H1 (cell line): ENCODE data around the gene FCN3. TPM values are rescaled to one million over a fixed set of nuclear protein-coding genes. Genes with fewer than 3 reads are reported as not detected.

Source experiments
- CTCF ChIA-PET: fragments of 300-600 bp; sonication (Branson Sonifier 250); formaldehyde crosslinking; loops from one replicate; lab custom pipeline; 2021; ENCODE audit not compliant: partially characterized antibody; lab: Charles Lee
- POLR2A ChIA-PET: fragments of 300-600 bp; sonication (Branson Sonifier 250); formaldehyde crosslinking; loops from one replicate; lab custom pipeline; 2021; ENCODE audit warnings: inconsistent platforms; ENCODE audit not compliant: partially characterized antibody; lab: Charles Lee
- DNase-seq, 2 experiments: peaks; one replicate each; pipeline versions ENCODE4 v3.0.0 to v3.0.0-alpha.2; 2010 to 2022; ENCODE audit warnings: low spot score in 2 of 2, low read depth in 1 of 2, mixed read lengths in 1 of 2
- FAIRE-seq: peaks from 2 replicates; lab custom pipeline; 2011; peaks lifted over from hg19 to GRCh38; lab: Jason Lieb, UNC
- H2AFZ ChIP-seq: 2 replicates; pipeline ENCODE4 v1.8.1; 2012; ENCODE audit warnings: low read length, inconsistent platforms
- H2AK5ac ChIP-seq: 2 replicates; pipeline ENCODE4 v1.6.1; 2013; ENCODE audit warnings: low read depth, low read length
- H2BK120ac ChIP-seq: replicated peaks from 2 replicates; pipeline ENCODE3; 2013; ENCODE audit warnings: low read depth, low read length, inconsistent platforms
- H2BK12ac ChIP-seq: 2 replicates; pipeline ENCODE4 v1.6.1; 2013; ENCODE audit warnings: low read depth, low read length
- H2BK15ac ChIP-seq: 2 replicates; pipeline ENCODE4 v1.6.1; 2013; ENCODE audit warnings: low read length
- H2BK20ac ChIP-seq: 2 replicates; pipeline ENCODE4 v1.6.1; 2013; ENCODE audit warnings: low read length
- H2BK5ac ChIP-seq: 2 replicates; pipeline ENCODE4 v1.6.1; 2013; ENCODE audit warnings: low read depth, low read length
- H3K14ac ChIP-seq: 2 replicates; pipeline ENCODE4 v1.6.1; 2013; ENCODE audit warnings: inconsistent platforms; ENCODE audit not compliant: insufficient read length
- H3K18ac ChIP-seq: 2 replicates; pipeline ENCODE4 v1.6.1; 2013; ENCODE audit warnings: low read length; ENCODE audit errors: extremely low read depth
- H3K23ac ChIP-seq: 2 replicates; pipeline ENCODE4 v1.6.1; 2013; ENCODE audit warnings: inconsistent platforms; ENCODE audit not compliant: insufficient read length
- H3K23me2 ChIP-seq: 2 replicates; pipeline ENCODE4 v1.6.1; 2013; ENCODE audit warnings: low read depth, low read length
- H3K27ac ChIP-seq: 2 replicates; pipeline ENCODE4 v1.6.1; 2011; ENCODE audit warnings: low read depth, low read length, inconsistent platforms
- H3K27me3 ChIP-seq, 4 experiments: replicated peaks in 1 of 4; 1 replicate in 1 of 4; 2 replicates in 3 of 4; pipeline versions ENCODE4 v1.6.1 to v1.8.1; 2011 to 2013; ENCODE audit warnings: low read length in 3 of 4, mild to moderate bottlenecking in 3 of 4, inconsistent platforms in 2 of 4, mixed read lengths in 2 of 4, moderate library complexity in 1 of 4; ENCODE audit not compliant: control insufficient read depth in 3 of 4, insufficient read depth in 3 of 4; ENCODE audit errors: extremely low read depth in 1 of 4
- H3K36me3 ChIP-seq, 4 experiments: 2 replicates each; pipeline versions ENCODE4 v1.6.1 to v1.8.1; 2011 to 2013; ENCODE audit warnings: mild to moderate bottlenecking in 4 of 4, low read length in 3 of 4, moderate library complexity in 2 of 4, control low read depth in 1 of 4, inconsistent platforms in 1 of 4; ENCODE audit not compliant: insufficient read depth in 4 of 4, control insufficient read depth in 2 of 4
- H3K4ac ChIP-seq: replicated peaks from 2 replicates; pipeline ENCODE3; 2013; ENCODE audit warnings: low read length, low read depth, mixed read lengths, inconsistent platforms; ENCODE audit not compliant: insufficient read length
- H3K4me1 ChIP-seq, 4 experiments: replicated peaks in 1 of 4; 1 replicate in 1 of 4; 2 replicates in 3 of 4; pipeline versions ENCODE4 v1.6.1 to v1.8.1; 2011 to 2013; ENCODE audit warnings: low read length in 3 of 4, inconsistent platforms in 2 of 4, mixed read lengths in 1 of 4; ENCODE audit not compliant: insufficient read depth in 4 of 4, control insufficient read depth in 3 of 4
- H3K4me2 ChIP-seq, 2 experiments: 2 replicates each; pipeline versions ENCODE4 v1.6.1 to v1.8.1; 2011 to 2013; ENCODE audit warnings: low read depth in 2 of 2, low read length in 2 of 2, control low read depth in 1 of 2, inconsistent platforms in 1 of 2, mild to moderate bottlenecking in 1 of 2; ENCODE audit not compliant: insufficient read depth in 1 of 2
- H3K4me3 ChIP-seq, 4 experiments: fragments of 200-600, 300-600 bp in 1 of 4; sonication (generic), shearing (Covaris generic), sonication (Bioruptor Twin) in 1 of 4; 2 replicates each; pipeline versions ENCODE4 v1.5.1 to v1.8.1; 2011 to 2016; ENCODE audit warnings: low read length in 4 of 4, low read depth in 3 of 4, control low read depth in 2 of 4, inconsistent platforms in 2 of 4, mild to moderate bottlenecking in 2 of 4, mixed read lengths in 1 of 4, moderate library complexity in 1 of 4; ENCODE audit not compliant: insufficient read depth in 2 of 4; ENCODE audit errors: extremely low read depth in 1 of 4
- H3K56ac ChIP-seq: replicated peaks from 2 replicates; pipeline ENCODE3; 2013; ENCODE audit warnings: low read depth, mild to moderate bottlenecking, mixed read lengths, low read length, inconsistent platforms; ENCODE audit not compliant: insufficient read length
- H3K79me1 ChIP-seq: 2 replicates; pipeline ENCODE4 v1.6.1; 2013; ENCODE audit warnings: low read depth, low read length, control low read depth
- H3K79me2 ChIP-seq, 2 experiments: 2 replicates each; pipeline versions ENCODE4 v1.6.1 to v1.8.1; 2012 to 2013; ENCODE audit warnings: low read length in 2 of 2, mild to moderate bottlenecking in 2 of 2, inconsistent platforms in 1 of 2; ENCODE audit not compliant: insufficient read depth in 2 of 2, control insufficient read depth in 1 of 2
- H3K9ac ChIP-seq, 4 experiments: replicated peaks in 1 of 4; 1 replicate in 1 of 4; 2 replicates in 3 of 4; pipeline versions ENCODE4 v1.6.1 to v1.8.1; 2011 to 2013; ENCODE audit warnings: low read depth in 3 of 4, low read length in 3 of 4, control low read depth in 2 of 4, mild to moderate bottlenecking in 2 of 4, moderate library complexity in 2 of 4, inconsistent platforms in 1 of 4; ENCODE audit errors: extremely low read depth in 1 of 4
- H3K9me3 ChIP-seq, 2 experiments: 2 replicates each; pipeline versions ENCODE4 v1.6.1 to v1.8.1; 2012 to 2013; ENCODE audit warnings: mild to moderate bottlenecking in 2 of 2, moderate library complexity in 2 of 2, control low read depth in 1 of 2, inconsistent platforms in 1 of 2, low read depth in 1 of 2, low read length in 1 of 2, mixed read lengths in 1 of 2; ENCODE audit not compliant: insufficient read depth in 2 of 2
- H4K20me1 ChIP-seq, 2 experiments: replicated peaks in 1 of 2; 2 replicates each; pipeline versions ENCODE3 to v1.8.1; 2011 to 2013; ENCODE audit warnings: inconsistent platforms in 2 of 2, low read length in 2 of 2, mild to moderate bottlenecking in 1 of 2; ENCODE audit not compliant: insufficient read depth in 2 of 2, control insufficient read depth in 1 of 2
- H4K5ac ChIP-seq: 2 replicates; pipeline ENCODE4 v1.6.1; 2013; ENCODE audit warnings: low read length, low read depth, mixed read lengths, inconsistent platforms; ENCODE audit not compliant: insufficient read length
- H4K8ac ChIP-seq: 2 replicates; pipeline ENCODE4 v1.8.0; 2013; ENCODE audit warnings: mild to moderate bottlenecking, moderate library complexity, low read length, inconsistent platforms; ENCODE audit not compliant: insufficient read depth; ENCODE audit errors: extremely low read depth
- H4K91ac ChIP-seq: replicated peaks from 2 replicates; pipeline ENCODE3; 2013; ENCODE audit warnings: low read length, mixed read lengths, inconsistent platforms; ENCODE audit not compliant: insufficient read length
- ATF2 ChIP-seq: IDR thresholded peaks from 2 replicates; pipeline ENCODE4 v1.6.1; 2012; ENCODE audit warnings: low read length, inconsistent platforms
- EGR1 ChIP-seq: IDR thresholded peaks from 2 replicates; pipeline ENCODE4 v1.6.1; 2011; ENCODE audit warnings: low read depth, low read length, borderline replicate concordance
- FOSL1 ChIP-seq: IDR thresholded peaks from 2 replicates; pipeline ENCODE4 v1.6.1; 2011; ENCODE audit warnings: mild to moderate bottlenecking, low read depth, low read length, moderate library complexity; ENCODE audit not compliant: insufficient read depth
- GABPA ChIP-seq: IDR thresholded peaks from 2 replicates; pipeline ENCODE4 v1.6.1; 2011; ENCODE audit warnings: mild to moderate bottlenecking, low read length, moderate library complexity, borderline replicate concordance; ENCODE audit not compliant: insufficient read depth
- POU5F1 ChIP-seq: IDR thresholded peaks from 2 replicates; pipeline ENCODE4 v1.6.1; 2011; ENCODE audit warnings: low read depth, mild to moderate bottlenecking, low read length, moderate library complexity
- RAD21 ChIP-seq, 2 experiments: IDR thresholded peaks in 1 of 2; conservative IDR thresholded peaks in 1 of 2; 2 replicates each; pipeline ENCODE4 v1.6.1; 2011; ENCODE audit warnings: low read depth in 2 of 2, low read length in 2 of 2, improper control_type of control experiment in 1 of 2, inconsistent platforms in 1 of 2, mild to moderate bottlenecking in 1 of 2, moderate library complexity in 1 of 2
- YY1 ChIP-seq: IDR thresholded peaks from 2 replicates; pipeline ENCODE4 v1.6.1; 2011; ENCODE audit warnings: low read depth, mild to moderate bottlenecking, low read length
- WGBS, 2 experiments: shearing (Covaris generic) in 1 of 2; methylation state at CpG; one replicate each; pipeline versions ENCODE4 v1.1.6 to v1.1.7; 2013 to 2015; ENCODE audit warnings: low lambda C conversion rate in 2 of 2, mixed read lengths in 2 of 2, inconsistent platforms in 1 of 2, low coverage in 1 of 2, missing lambda C conversion rate in 1 of 2; ENCODE audit not compliant: insufficient replicate concordance in 2 of 2, insufficient coverage in 1 of 2, insufficient read length in 1 of 2; ENCODE audit errors: extremely low coverage in 1 of 2, missing lambda C conversion rate in 1 of 2; 5-methylcytosine and 5-hydroxymethylcytosine counted together
- polyA plus RNA-seq, 7 experiments: library from polyadenylated mRNA; depleted of rRNA in 3 of 7; stranded (reverse) in 5 of 7; unstranded in 2 of 7; fragments of >200 nt in 5 of 7; fragments of 200-250 nt in 2 of 7; gene quantifications; 1 replicate in 5 of 7; 2 replicates in 1 of 7; 4 replicates in 1 of 7; pipeline versions ENCODE4 v1.2.1 to v1.2.3, GENCODE V29; 2011 to 2013; ENCODE audit warnings: missing spikeins in 2 of 7, mixed read lengths in 2 of 7
- total RNA-seq: library from RNA; stranded (reverse); fragmentation: NEBNext Ultra II Directional; extraction: Animal tissue kit (Norgen Biotek cat#: 25700); gene quantifications from 2 replicates; pipeline ENCODE4 v1.2.1, GENCODE V29; 2021
- TF ChIP-seq, protein P1 (sequence below): IDR thresholded peaks from 2 replicates; pipeline ENCODE4 v1.6.1; 2011; ENCODE audit warnings: low read depth, mild to moderate bottlenecking, low read length; ENCODE audit not compliant: insufficient read depth

The FCN3 gene
- total and polyA plus RNA-seq, 2 of the 8 experiments (the other 6 are each of a cell fraction or from before 2014, with no cell fraction given) = 0.30 to 0.57 TPM

DNA sequence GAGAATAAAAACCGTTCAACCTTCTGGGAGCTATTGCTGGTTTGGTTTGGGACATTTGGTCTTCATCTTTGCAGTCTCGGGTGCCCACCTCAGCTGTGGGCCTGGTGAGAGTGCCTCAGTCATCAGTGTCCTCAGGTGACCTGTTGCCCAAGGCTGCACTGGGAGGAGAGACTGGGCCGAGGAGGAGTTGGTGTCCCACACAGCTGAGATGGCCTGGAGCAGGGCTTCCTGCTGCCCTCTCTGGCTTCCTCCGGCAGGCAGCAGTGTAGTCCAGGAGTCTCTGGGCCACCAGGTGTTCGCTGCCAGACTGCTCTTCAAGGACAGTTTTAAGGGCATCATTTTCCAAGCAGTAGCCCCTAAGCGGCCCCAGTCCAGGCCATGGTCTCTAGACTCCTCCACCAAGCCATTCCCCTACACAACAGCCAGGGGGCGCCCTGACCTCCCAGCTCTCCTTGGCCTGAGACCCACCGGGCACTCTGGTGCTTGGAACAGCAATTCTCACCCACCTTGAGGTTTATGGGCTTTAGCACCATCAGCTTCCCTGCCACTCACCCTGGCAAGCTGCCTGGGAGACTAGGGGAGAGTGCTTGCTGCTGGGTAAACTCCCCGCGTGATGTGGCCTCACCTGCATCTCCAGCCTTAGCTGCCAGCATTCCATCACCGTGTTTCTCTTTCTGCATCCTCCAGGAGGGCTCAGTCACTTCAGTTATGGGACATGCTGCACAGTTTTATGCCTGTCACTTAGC lies 41.9 kb downstream of the FCN3 start:
- Histone ChIP-seq H4K20me1 (peaks cover 8 to 20% of the 10 kb centered on the region in 2 experiments), H3K79me1 (0 out of 2 replicates have a peak, but pooled peaks cover 3% of the 10 kb centered on the region), H3K9me3 (no peaks in the 10 kb centered on the region), H3K14ac (no peak overlapping the region), H3K4me3 (no peak overlapping the region), H4K5ac (no peak overlapping the region), H2BK120ac (no peak overlapping the region), H3K23me2 (no peaks in the 10 kb centered on the region), H3K9ac (no peak overlapping the region), H2BK20ac (no peak overlapping the region), H3K56ac (no peak overlapping the region), H2BK15ac (no peak overlapping the region), H3K23ac (no peak overlapping the region), H4K8ac (peak overlapping the region; percentile 52; the same call in 1 of the 2 replicates), H2AFZ (no peak overlapping the region), H3K4me1 (no peaks in the 10 kb centered on the region), H3K79me2 (peaks cover 0 to 16% of the 10 kb centered on the region in 2 experiments; a peak in 3 of 4 replicates), H2BK12ac (no peak overlapping the region), H3K18ac (no peak overlapping the region), H2AK5ac (no peak overlapping the region), H3K27me3 (no peaks in the 10 kb centered on the region), H3K4ac (no peak overlapping the region), H3K4me2 (no peak overlapping the region), H4K91ac (no peak overlapping the region), H2BK5ac (no peak overlapping the region), H3K36me3 (peaks cover 4 to 18% (median 11%) of the 10 kb centered on the region in 4 experiments; a peak in 7 of 8 replicates), H3K27ac (no peak overlapping the region)
- DNase-seq (peak in 1 of 2 experiments; percentile 86), FAIRE-seq (no peak)
- ChIA-PET CTCF (interaction anchor here (0.7 to 17.0 kb wide), 39 partner anchors 9 to 332 kb away, joined by 3 to 321 read pairs (median 5); partner anchors contain the start of genes CD164L2, MAP3K6, SYTL1 and TMEM222), POLR2A (interaction anchor here (0.6 to 2.4 kb wide), 10 partner anchors 9 to 193 kb away, joined by 3 to 14 read pairs (median 6); partner anchors contain the start of genes SYTL1 and TMEM222)
- WGBS, 2 experiments = 78% methylated on average over 11 of the region's 11 CpGs; no CpG with 5 or more reads in 1 of the 2 experiments
- TF ChIP-seq, protein P1, sequence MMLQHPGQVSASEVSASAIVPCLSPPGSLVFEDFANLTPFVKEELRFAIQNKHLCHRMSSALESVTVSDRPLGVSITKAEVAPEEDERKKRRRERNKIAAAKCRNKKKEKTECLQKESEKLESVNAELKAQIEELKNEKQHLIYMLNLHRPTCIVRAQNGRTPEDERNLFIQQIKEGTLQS = 0 out of 2 replicates have a peak, but pooled peaks have one; percentile 9
- TF ChIP-seq FOSL1 = no peak
- TF ChIP-seq RAD21 (IDR thresholded peaks at IDR 0.05 in 1 of 2, conservative IDR thresholded peaks at IDR 0.05 in 1 of 2; ENCODE audit: low read depth in 2 of 2, low read length in 2 of 2) = peak; percentile 64 to 75
- no peak for TF ChIP-seq ATF2
- TF ChIP-seq YY1 = 0 out of 2 replicates have a peak, but pooled peaks have one; percentile 44
- TF ChIP-seq GABPA = no peak
- no peak for TF ChIP-seq EGR1
- no peak for TF ChIP-seq POU5F1
